CD14-positive monocyte (primary cell): ENCODE results near the gene GTF2I. TPM values are rescaled to one million over a fixed set of nuclear protein-coding genes. Genes with fewer than 3 reads are reported as not detected.

Experiments
- DNase-seq, 3 donors: peaks; one replicate each; pipeline ENCODE4 v3.0.0-alpha.2; 2011 to 2022
- H2AFZ ChIP-seq: 2 replicates; pipeline ENCODE4 v1.6.0; 2012; ENCODE audit warnings: mild to moderate bottlenecking, low read depth, low read length, inconsistent platforms; ENCODE audit not compliant: insufficient read depth, poor library complexity, severe bottlenecking
- H3K27ac ChIP-seq, 2 donors: 1 replicate in 1 of 2; 2 replicates in 1 of 2; pipeline ENCODE4 v1.5.1; 2012 to 2013; ENCODE audit warnings: low read length in 2 of 2, control low read depth in 1 of 2, inconsistent platforms in 1 of 2, low read depth in 1 of 2, mild to moderate bottlenecking in 1 of 2
- H3K27me3 ChIP-seq, 2 donors: one replicate each; pipeline versions ENCODE4 v1.6.0 to v1.6.1; 2011 to 2013; ENCODE audit warnings: low read length in 2 of 2; ENCODE audit not compliant: control insufficient read depth in 2 of 2, insufficient read depth in 2 of 2
- H3K36me3 ChIP-seq, 2 donors: replicated peaks in 1 of 2; 1 replicate in 1 of 2; 2 replicates in 1 of 2; pipeline versions ENCODE4 v1.5.1 to v1.6.1; 2012 to 2013; ENCODE audit warnings: low read length in 2 of 2, control low read depth in 1 of 2, inconsistent platforms in 1 of 2, mild to moderate bottlenecking in 1 of 2; ENCODE audit not compliant: insufficient read depth in 2 of 2, control insufficient read depth in 1 of 2
- H3K4me1 ChIP-seq, 2 donors: 1 replicate in 1 of 2; 2 replicates in 1 of 2; pipeline versions ENCODE4 v1.5.1 to v1.6.1; 2012 to 2013; ENCODE audit warnings: low read length in 2 of 2, control low read depth in 1 of 2, inconsistent platforms in 1 of 2, mild to moderate bottlenecking in 1 of 2, moderate library complexity in 1 of 2; ENCODE audit not compliant: insufficient read depth in 2 of 2, control insufficient read depth in 1 of 2
- H3K4me2 ChIP-seq: replicated peaks from 2 replicates; pipeline ENCODE3; 2012; ENCODE audit warnings: low read length, moderate library complexity, mild to moderate bottlenecking; ENCODE audit not compliant: poor library complexity, severe bottlenecking; ENCODE audit errors: extremely low read depth
- H3K4me3 ChIP-seq, 3 experiments: fragments of 200-600 bp in 1 of 3; sonication (generic) in 1 of 3; replicated peaks in 1 of 3; 1 replicate in 2 of 3; 2 replicates in 1 of 3; pipeline ENCODE4 v1.5.1; 2011 to 2013; ENCODE audit warnings: low read length in 3 of 3, mild to moderate bottlenecking in 3 of 3, control low read depth in 2 of 3, low read depth in 2 of 3, inconsistent platforms in 1 of 3, moderate library complexity in 1 of 3
- H3K79me2 ChIP-seq: 2 replicates; pipeline ENCODE4 v1.6.0; 2012; ENCODE audit warnings: mild to moderate bottlenecking, control low read depth, inconsistent platforms, low read length, moderate library complexity; ENCODE audit not compliant: insufficient read depth
- H3K9ac ChIP-seq: 2 replicates; pipeline ENCODE4 v1.6.0; 2017; ENCODE audit warnings: low read length, mild to moderate bottlenecking; ENCODE audit not compliant: insufficient read depth, poor library complexity, severe bottlenecking
- H3K9me3 ChIP-seq, 2 donors: replicated peaks in 1 of 2; 1 replicate in 1 of 2; 2 replicates in 1 of 2; pipeline versions ENCODE4 v1.5.1 to v1.6.1; 2012 to 2013; ENCODE audit warnings: low read length in 2 of 2, control low read depth in 1 of 2; ENCODE audit not compliant: control insufficient read depth in 1 of 2, insufficient read depth in 1 of 2
- H4K20me1 ChIP-seq: 2 replicates; pipeline ENCODE4 v1.6.0; 2012; ENCODE audit warnings: mild to moderate bottlenecking, low read length, control low read depth, moderate library complexity; ENCODE audit not compliant: insufficient read depth
- H3K27ac Mint-ChIP-seq, 7 donors: one replicate each; pipeline ENCODE4 v1.8.0; 2020; ENCODE audit warnings: mild to moderate bottlenecking in 7 of 7, mixed read lengths in 7 of 7, moderate library complexity in 6 of 7, inconsistent platforms in 2 of 7
- H3K27me3 Mint-ChIP-seq, 3 donors: one replicate each; pipeline ENCODE4 v1.8.0; 2021 to 2022; ENCODE audit warnings: low read depth in 3 of 3, mild to moderate bottlenecking in 3 of 3, mixed read lengths in 3 of 3, moderate library complexity in 3 of 3, inconsistent platforms in 1 of 3
- H3K36me3 Mint-ChIP-seq, 2 donors: one replicate each; pipeline ENCODE4 v1.8.0; 2020; ENCODE audit warnings: mixed read lengths in 2 of 2, inconsistent platforms in 1 of 2, mild to moderate bottlenecking in 1 of 2
- H3K4me1 Mint-ChIP-seq: one replicate; pipeline ENCODE4 v1.8.0; 2020; ENCODE audit warnings: mild to moderate bottlenecking, mixed read lengths
- H3K4me3 Mint-ChIP-seq, 2 donors: one replicate each; pipeline ENCODE4 v1.8.0; 2020; ENCODE audit warnings: mild to moderate bottlenecking in 2 of 2, mixed read lengths in 2 of 2, moderate library complexity in 1 of 2
- H3K9me3 Mint-ChIP-seq, 7 donors: one replicate each; pipeline ENCODE4 v1.8.0; 2020 to 2022; ENCODE audit warnings: mixed read lengths in 7 of 7, mild to moderate bottlenecking in 6 of 7, moderate library complexity in 6 of 7, inconsistent platforms in 2 of 7
- CTCF ChIP-seq: fragments of 200-600 bp; IDR thresholded peaks from one replicate; pipeline ENCODE4 v1.8.0; 2022; ENCODE audit warnings: antibody characterized with exemption, mild to moderate bottlenecking
- WGBS: methylation state at CpG from one replicate; pipeline ENCODE4 v1.1.5; 2013; ENCODE audit warnings: missing lambda C conversion rate; ENCODE audit not compliant: insufficient coverage; 5-methylcytosine and 5-hydroxymethylcytosine counted together
- intact Hi-C, 2 donors: fragments of 100-400 bp; cut with micrococcal nuclease; formaldehyde crosslinking; loops; one replicate each; pipeline versions ENCODE4 v1.15.0 to v1.15.1; 2023
- polyA plus RNA-seq, 3 donors: library from polyadenylated mRNA; depleted of rRNA in 1 of 3; unstranded in 2 of 3; stranded (reverse) in 1 of 3; fragments of 300-500 nt in 2 of 3; fragments of >200 nt in 1 of 3; fragmentation: Illumina TruSeq in 2 of 3; gene quantifications; 1 replicate in 2 of 3; 2 replicates in 1 of 3; pipeline ENCODE4 v1.2.3, GENCODE V29; 2012 to 2021

The GTF2I gene
- polyA plus RNA-seq, 3 donors = 20.9 to 87.8 (median 28.2) TPM

- no peak for DNase-seq
- Histone ChIP-seq H3K79me2 (peaks cover 95% of the 10 kb centered on the region), H4K20me1 (peaks cover 96% of the 10 kb centered on the region), H3K36me3 (peaks cover 4 to 16% of the 10 kb centered on the region in 2 donors), H3K27me3 (no peaks in the 10 kb centered on the region), H3K27ac (peak overlapping the region in 1 of 2 donors; percentile 16), H3K4me1 (no peaks in the 10 kb centered on the region), H2AFZ (no peak overlapping the region), H3K4me2 (no peak overlapping the region), H3K9me3 (no peaks in the 10 kb centered on the region), H3K9ac (no peak overlapping the region), H3K4me3 (no peak overlapping the region)
- Mint-ChIP-seq H3K36me3 (peaks cover 16 to 27% of the 10 kb centered on the region in 2 donors), H3K4me3 (no peak overlapping the region), H3K9me3 (no peaks in the 10 kb centered on the region), H3K27me3 (peaks cover 0 to 2% (median 0%) of the 10 kb centered on the region in 3 donors), H3K27ac (peak overlapping the region in 2 of 7 donors; percentile 6 to 42), H3K4me1 (no peaks in the 10 kb centered on the region)
- no peak for TF ChIP-seq CTCF
- WGBS = 94% methylated on average over 6 of the region's 11 CpGs
- intact Hi-C loops = no loop called here
Observed at GRCh38 chr7:74684473-74684872, 27.0 kb downstream of the GTF2I start.

- no peak overlapping the region for H3K4me3 ChIP-seq
- no peak overlapping the region for H2AFZ ChIP-seq
- peaks cover 7 to 20% of the 10 kb centered on the region in 2 donors for H3K36me3 ChIP-seq
- H3K27ac Mint-ChIP-seq = peak overlapping the region in 3 of 7 donors; percentile 6 to 36 (median 8)
- no peak for DNase-seq
- no peak for TF ChIP-seq CTCF
- H3K4me3 Mint-ChIP-seq = no peak overlapping the region
- H3K9me3 ChIP-seq = no peaks in the 10 kb centered on the region
- no CpG with 5 or more reads among the region's 5 CpGs for WGBS
- H3K27me3 Mint-ChIP-seq = peaks cover 0 to 2% (median 0%) of the 10 kb centered on the region in 3 donors
- H3K4me1 ChIP-seq = no peaks in the 10 kb centered on the region
- no peaks in the 10 kb centered on the region for H3K9me3 Mint-ChIP-seq
- H3K9ac ChIP-seq = no peak overlapping the region
- H3K4me1 Mint-ChIP-seq = no peaks in the 10 kb centered on the region
- H3K36me3 Mint-ChIP-seq = peaks cover 20 to 31% of the 10 kb centered on the region in 2 donors
- H3K27me3 ChIP-seq = no peaks in the 10 kb centered on the region
- H4K20me1 ChIP-seq = peaks cover 96% of the 10 kb centered on the region
- peak overlapping the region in 1 of 2 donors; percentile 16 for H3K27ac ChIP-seq
- H3K4me2 ChIP-seq = no peak overlapping the region
- intact Hi-C loops = no loop called here
- H3K79me2 ChIP-seq = peaks cover 90% of the 10 kb centered on the region
Observed at GRCh38 chr7:74684921-74685320, 27.4 kb downstream of the GTF2I start.
